Activated CD4-positive, CD25-positive, alpha-beta regulatory T cell (primary cell): ENCODE data around the gene NIFK.
"Not testable (repeated sequence)": the region's sequence is repeated elsewhere in the genome, so short reads cannot be mapped to it uniquely, and the experiment has no call there.

Experiments
- DNase-seq, 4 experiments: peaks; one replicate each; lab custom pipeline; 2025; lab: John Stamatoyannopoulos, UW

The NIFK gene

DNA sequence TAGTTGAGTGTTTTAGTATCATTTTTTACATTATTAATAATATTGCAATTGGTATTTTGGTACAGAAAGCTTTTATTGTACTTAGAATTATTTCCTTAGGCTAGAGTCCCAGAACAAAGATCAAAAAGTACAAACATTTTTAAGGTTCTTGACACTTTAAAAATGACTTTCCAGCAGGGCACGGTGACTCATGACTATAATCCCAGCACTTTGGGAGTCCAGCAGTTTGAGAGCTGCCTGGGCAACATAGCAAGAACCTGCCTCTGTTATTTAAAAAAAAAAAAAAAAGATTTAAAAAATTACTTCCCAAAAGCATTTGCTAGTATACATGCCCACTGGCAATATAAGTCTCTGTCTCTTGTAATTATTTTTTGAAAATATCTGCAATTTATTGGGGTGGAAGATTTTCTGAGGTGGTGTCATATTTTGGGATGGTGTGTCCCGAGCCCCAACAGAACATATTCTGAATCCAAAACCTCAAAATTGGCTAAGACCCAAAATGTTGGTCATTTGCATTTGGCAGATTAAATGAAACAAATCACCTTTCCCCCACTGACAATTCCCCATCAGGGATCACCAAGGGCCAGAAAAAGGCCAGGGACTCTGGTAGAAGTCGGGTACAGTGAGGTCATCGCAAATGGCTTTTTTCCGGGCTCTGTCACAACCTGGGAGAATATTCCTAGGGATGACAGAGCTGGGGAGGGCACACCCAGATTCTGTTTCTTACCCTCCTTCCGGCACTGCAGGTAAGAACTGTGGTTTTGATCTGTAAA lies 42.1 kb downstream of the NIFK start:
- DNase-seq, result no peak

DNA sequence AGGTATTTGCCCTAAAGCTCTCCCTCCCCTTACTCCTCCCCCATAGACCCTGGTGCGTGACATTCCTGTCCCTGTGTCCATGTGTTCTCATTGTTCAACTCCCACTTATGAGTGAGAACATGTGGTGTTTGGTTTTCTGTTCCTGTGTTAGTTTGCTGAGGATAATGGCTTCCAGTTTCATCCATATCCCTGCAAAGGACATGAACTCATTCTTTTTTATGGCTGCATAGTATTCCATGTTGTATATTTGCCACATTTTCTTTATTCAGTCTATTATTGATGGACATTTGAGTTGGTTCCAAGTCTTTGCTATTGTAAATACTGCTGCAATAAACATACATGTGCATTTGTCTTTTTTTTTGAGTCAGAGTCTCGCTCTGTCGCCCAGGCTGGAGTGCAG lies 46.1 kb downstream of the NIFK start:
- DNase-seq, result not testable (repeated sequence)

DNA sequence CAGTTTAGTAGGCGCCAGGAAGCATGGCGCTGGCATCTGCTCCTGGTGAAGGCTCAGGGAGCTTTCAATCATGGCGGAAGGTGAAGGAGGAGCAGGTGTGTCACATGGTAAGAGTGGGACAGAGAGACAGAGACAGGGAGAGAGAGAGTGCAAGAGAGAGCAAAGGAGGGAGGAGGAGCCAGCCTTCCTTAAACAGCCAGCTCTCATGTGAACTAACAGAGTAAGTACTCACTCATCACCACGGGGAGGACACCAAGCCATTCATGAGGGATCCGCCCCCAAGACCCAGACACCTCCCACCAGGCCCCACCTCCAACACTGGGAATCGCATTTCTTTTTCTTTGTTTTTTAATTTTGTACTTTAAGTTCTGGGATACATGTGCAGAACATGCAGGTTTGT lies 46.6 kb downstream of the NIFK start:
- no peak for DNase-seq

DNA sequence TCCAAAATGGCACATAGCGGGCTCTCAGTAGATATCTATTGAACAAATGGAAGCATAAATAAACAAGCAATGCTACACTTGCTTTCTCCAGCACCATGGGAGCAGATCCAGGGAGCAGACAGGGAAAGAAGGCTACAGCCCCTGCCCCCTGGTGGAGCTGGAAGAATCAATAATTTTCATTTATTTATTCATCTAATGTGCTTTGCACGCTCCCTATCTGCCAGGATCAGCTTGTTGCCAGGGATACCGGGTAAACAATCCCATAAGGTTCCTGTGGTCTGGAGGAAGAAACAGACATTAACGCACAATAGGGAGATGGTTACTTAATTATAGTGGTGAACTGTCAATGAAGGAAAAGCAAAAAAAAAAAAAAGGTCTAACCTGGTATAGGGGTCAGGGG lies 47.3 kb downstream of the NIFK start:
- no peak for DNase-seq

DNA sequence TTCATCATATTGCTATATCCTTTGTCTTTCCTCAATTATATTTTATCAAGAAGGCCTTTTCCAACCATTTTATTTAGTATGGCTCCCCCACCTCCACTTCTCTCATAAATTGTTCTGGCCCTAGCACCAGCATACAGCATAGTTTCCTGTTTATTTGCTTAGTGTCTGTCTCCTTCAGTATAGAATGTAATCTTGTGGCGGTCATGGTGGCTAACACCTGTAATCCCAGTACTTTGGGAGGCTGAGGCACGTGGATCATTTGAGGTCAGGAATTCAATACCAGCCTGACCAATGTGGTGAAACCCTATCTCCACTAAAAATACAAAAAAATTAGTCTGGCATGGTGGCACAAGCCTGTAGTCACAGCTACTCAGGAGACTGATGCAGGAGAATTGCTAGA lies 47.9 kb downstream of the NIFK start:
- no peak for DNase-seq

DNA sequence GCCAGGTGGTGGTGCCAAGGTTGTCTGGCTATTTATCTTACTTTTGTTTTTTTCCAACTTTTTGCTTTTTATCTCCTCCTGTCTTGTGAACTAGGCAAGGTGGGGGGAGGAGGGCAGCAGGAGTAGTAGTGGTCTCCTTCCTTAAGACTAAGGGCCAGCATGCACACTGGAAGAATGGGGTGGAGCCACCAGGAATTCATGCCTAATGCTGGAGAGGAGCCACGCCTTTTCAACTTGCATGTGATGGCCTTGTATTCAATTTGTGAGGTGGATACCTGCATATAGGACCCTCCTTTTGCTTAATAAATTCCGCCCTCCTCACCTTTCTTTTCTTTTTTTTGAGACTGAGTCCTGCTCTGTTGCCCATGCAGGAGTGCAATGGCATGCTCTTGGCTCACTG lies 49.8 kb downstream of the NIFK start:
- no peak for DNase-seq

DNA sequence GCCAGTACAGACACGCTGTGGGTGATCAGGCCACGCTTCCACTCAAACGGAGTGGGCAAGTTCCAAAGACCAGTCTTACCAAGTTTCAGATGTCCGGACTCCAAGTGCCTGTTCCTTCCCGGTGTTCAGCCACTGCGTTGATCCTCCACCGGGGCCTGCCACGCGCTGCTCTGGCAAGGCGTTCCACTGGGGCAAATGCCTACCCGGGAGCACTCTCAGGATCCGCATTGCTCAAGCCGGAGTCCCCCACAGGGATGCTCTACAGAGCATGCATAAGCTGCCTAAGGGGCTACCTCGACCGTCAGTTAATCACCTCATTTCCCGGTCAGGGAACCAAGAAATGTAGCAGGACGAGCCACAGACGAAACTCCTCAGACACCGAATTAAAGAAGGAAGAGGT lies 50.5 kb downstream of the NIFK start:
- DNase-seq, result no peak

DNA sequence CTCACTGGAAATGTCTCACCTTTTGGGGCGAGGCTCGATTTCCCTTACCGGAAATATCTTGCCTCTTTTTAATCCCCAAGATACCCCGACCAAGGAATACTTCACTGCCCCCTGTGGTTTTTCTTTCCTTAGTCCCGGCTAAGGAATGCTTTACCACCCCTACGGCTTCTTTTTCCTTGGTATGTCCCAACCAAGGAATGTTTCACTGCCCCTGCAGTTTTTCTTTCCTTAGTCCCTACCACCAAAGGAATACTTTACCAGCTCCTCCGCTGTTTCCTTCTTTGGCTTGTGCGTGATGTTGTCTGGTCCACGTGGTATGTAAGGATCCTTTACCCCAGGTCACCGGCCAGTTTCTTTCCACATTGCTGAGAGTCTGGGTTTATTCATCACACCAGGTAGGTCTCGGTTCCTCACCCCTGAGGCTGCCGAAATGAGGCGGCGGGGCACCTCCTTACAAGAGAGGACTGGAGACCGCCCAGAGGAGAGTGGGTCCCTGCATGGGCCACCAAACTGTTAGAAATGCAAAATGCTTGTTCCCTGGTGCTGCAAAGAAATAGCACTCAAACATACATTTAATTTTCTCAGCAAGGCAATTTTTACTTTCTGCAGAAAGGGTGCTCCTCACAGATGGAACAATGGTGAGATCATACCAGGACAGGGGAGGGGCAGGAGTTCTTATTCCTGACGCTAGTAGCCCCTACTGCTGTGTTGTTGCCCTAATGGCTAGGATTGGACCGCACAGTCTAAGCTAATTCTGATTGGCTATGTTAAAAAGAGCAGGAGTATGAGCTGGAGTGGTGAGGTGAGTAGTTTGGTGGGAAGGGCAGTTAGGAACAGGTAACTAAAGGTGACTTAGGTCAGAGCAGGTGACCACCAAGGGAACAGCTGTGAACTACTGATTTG lies 54.0 kb downstream of the NIFK start:
- no peak for DNase-seq

DNA sequence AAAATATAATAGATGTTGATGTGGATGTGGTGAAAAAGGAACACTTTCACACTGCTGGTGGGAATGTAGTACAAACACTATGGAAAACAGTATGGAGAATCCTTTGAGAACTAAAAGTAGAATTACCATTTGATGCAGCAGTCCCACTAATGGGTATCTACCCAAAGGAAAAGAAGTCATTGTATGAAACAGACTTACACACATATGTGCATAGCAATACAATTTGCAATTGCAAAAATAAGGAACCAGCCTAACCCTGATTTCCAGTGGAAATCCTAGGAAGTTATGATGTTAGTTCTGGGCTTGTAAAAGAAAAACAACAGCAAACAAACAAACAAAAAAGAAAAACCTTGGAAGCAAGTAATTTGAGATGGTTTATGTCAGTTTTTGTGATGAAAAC lies 58.8 kb downstream of the NIFK start:
- DNase-seq, result no peak
